Stomach (tissue), 4 donors: ENCODE measurements around the gene RPL13A.

Source experiments
- EP300 ChIP-seq: sonication (generic); formaldehyde crosslinking; IDR thresholded peaks from one replicate; pipeline ENCODE4 v1.6.1; 2017; ENCODE audit warnings: antibody characterized with exemption
- POLR2A ChIP-seq, 4 donors: fragments of 450-650 bp; IDR thresholded peaks; one replicate each; pipeline ENCODE4 v1.6.1; 2016; ENCODE audit warnings: antibody characterized with exemption in 4 of 4, control low read depth in 2 of 4, mild to moderate bottlenecking in 1 of 4, moderate library complexity in 1 of 4
- POLR2AphosphoS5 ChIP-seq, 3 donors: sonication (generic); formaldehyde crosslinking; IDR thresholded peaks; one replicate each; pipeline ENCODE4 v1.6.1; 2016; ENCODE audit warnings: antibody characterized with exemption in 3 of 3
- TF ChIP-seq, protein P1 (sequence below), 7 experiments: fragments of 450-650 bp in 4 of 7; fragments of 200-600 bp in 3 of 7; sonication (generic) in 3 of 7; IDR thresholded peaks; one replicate each; pipeline ENCODE4 v1.5.1; 2016 to 2019; ENCODE audit warnings: antibody characterized with exemption in 7 of 7, control low read depth in 2 of 7, mild to moderate bottlenecking in 1 of 7

DNA sequence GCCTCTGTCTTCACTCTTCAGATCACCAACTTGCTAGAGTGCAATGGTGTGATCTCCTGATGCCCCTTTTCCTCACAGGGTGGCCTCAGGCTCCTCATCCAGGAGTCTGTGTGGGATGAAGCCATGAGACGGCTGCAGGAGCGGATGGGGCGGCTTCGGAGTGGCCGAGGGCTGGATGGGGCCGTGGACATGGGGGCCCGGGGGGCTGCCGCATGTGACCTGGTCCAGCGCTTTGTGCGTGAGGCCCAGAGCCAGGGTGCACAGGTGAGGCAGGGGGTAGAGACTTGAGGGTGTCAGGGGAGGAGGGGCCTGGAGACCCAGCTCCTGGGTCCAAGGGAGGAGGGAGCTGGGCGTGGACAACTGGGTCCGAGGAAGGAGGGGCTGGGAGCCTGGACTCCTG is 24.9 kb upstream of the RPL13A start:
- TF ChIP-seq POLR2A (IDR thresholded peaks at IDR 0.05): no peak
- TF ChIP-seq POLR2AphosphoS5 (IDR thresholded peaks at IDR 0.05): no peak
- TF ChIP-seq, protein P1, sequence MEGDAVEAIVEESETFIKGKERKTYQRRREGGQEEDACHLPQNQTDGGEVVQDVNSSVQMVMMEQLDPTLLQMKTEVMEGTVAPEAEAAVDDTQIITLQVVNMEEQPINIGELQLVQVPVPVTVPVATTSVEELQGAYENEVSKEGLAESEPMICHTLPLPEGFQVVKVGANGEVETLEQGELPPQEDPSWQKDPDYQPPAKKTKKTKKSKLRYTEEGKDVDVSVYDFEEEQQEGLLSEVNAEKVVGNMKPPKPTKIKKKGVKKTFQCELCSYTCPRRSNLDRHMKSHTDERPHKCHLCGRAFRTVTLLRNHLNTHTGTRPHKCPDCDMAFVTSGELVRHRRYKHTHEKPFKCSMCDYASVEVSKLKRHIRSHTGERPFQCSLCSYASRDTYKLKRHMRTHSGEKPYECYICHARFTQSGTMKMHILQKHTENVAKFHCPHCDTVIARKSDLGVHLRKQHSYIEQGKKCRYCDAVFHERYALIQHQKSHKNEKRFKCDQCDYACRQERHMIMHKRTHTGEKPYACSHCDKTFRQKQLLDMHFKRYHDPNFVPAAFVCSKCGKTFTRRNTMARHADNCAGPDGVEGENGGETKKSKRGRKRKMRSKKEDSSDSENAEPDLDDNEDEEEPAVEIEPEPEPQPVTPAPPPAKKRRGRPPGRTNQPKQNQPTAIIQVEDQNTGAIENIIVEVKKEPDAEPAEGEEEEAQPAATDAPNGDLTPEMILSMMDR (IDR thresholded peaks at IDR 0.05): no peak
- no peak for TF ChIP-seq EP300
